ENCODE measurements around the gene SMURF2. TPM values are rescaled to one million over a fixed set of nuclear protein-coding genes. Genes with fewer than 3 reads are reported as not detected.
"Not testable (repeated sequence)": the region's sequence is repeated elsewhere in the genome, so short reads cannot be mapped to it uniquely, and the experiment has no call there.

SMURF2 gene
- total and polyA plus RNA-seq, 2 donors (not counting 1 experiment from before 2014, with no cell fraction given): 96.3 to 108 TPM

DNA sequence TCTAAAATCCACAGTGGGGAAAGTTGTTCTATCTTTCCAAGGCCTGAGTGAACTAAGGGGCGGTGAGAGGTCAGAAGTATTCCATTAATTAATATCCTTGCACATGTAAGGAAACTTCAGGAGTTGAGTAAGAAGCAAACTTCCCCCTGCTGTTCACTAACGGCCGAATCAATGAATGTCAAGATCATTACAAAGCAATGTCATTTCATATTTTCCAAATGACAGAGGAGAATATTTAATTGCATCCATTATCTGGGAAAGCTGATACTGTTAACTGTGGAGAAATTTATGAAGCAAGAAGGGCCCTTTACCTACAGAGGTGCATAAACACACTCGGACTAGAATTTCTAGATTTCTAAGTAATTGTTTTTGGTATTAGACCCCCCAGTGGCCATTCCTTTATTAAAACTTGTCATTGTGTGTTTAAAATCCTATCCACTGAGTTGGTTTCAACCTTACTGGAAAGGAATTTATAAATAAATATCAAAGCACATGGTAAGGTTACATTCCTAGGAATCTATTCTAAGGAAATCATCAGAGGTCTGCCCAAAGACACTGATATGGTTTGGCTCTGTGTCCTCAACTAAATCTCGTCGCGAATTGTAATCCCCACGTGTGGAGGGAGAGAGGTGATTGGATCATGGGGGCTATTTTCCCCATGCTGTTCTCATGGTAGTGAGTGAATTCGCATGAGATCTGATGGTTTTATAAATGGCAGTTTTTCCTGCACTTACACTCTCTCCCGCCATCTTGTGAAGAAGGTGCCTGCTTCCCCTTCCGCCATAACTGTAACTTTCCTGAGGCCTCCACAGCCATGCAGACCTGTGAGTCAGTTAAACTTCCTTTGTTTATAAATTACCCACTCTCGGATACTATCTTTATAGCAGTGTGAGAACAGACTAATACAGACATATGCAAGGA, 20.4 kb upstream of the SMURF2 start:
- peak; percentile 55 to 94 for DNase-seq (ENCODE audit: low read depth in 2 of 2)
- Histone ChIP-seq H3K36me3 (ENCODE audit: control insufficient read depth, insufficient read depth, low read length) (no peaks in the 10 kb centered on the region), H3K27me3 (ENCODE audit: control insufficient read depth, insufficient read depth, low read length) (no peaks in the 10 kb centered on the region), H3K27ac (ENCODE audit: insufficient read depth, low read length) (peak overlapping the region; percentile 88), H3K9ac (ENCODE audit: insufficient read depth, low read length) (no peak overlapping the region), H3K4me2 (ENCODE audit: extremely low read depth, insufficient read depth, low read length) (peak overlapping the region; percentile 54), H4K20me1 (ENCODE audit: control insufficient read depth, extremely low read depth, insufficient read depth, low read length) (no peaks in the 10 kb centered on the region), H3K4me1 (ENCODE audit: control insufficient read depth, extremely low read depth, insufficient read depth, low read length) (peaks cover 37% of the 10 kb centered on the region), H2AFZ (ENCODE audit: low read length) (peak overlapping the region; percentile 22), H3K4me3 (replicated peaks in 1 of 4; ENCODE audit: control extremely low read depth in 1 of 4, insufficient read depth in 1 of 4, low read depth in 3 of 4, low read length in 4 of 4) (no peak overlapping the region), H3K79me2 (ENCODE audit: control insufficient read depth, insufficient read depth, low read length) (peaks cover 1% of the 10 kb centered on the region), H3K9me3 (ENCODE audit: control insufficient read depth, insufficient read depth, low read depth, low read length) (no peaks in the 10 kb centered on the region)
- TF ChIP-seq EZH2 (IDR thresholded peaks at IDR 0.05; ENCODE audit: low read length, missing control alignments): no peak
- TF ChIP-seq, protein P1, sequence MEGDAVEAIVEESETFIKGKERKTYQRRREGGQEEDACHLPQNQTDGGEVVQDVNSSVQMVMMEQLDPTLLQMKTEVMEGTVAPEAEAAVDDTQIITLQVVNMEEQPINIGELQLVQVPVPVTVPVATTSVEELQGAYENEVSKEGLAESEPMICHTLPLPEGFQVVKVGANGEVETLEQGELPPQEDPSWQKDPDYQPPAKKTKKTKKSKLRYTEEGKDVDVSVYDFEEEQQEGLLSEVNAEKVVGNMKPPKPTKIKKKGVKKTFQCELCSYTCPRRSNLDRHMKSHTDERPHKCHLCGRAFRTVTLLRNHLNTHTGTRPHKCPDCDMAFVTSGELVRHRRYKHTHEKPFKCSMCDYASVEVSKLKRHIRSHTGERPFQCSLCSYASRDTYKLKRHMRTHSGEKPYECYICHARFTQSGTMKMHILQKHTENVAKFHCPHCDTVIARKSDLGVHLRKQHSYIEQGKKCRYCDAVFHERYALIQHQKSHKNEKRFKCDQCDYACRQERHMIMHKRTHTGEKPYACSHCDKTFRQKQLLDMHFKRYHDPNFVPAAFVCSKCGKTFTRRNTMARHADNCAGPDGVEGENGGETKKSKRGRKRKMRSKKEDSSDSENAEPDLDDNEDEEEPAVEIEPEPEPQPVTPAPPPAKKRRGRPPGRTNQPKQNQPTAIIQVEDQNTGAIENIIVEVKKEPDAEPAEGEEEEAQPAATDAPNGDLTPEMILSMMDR (conservative IDR thresholded peaks at IDR 0.05 in 1 of 2, IDR thresholded peaks at IDR 0.05 in 1 of 2; ENCODE audit: low read depth in 1 of 2, low read length in 2 of 2): no peak

DNA sequence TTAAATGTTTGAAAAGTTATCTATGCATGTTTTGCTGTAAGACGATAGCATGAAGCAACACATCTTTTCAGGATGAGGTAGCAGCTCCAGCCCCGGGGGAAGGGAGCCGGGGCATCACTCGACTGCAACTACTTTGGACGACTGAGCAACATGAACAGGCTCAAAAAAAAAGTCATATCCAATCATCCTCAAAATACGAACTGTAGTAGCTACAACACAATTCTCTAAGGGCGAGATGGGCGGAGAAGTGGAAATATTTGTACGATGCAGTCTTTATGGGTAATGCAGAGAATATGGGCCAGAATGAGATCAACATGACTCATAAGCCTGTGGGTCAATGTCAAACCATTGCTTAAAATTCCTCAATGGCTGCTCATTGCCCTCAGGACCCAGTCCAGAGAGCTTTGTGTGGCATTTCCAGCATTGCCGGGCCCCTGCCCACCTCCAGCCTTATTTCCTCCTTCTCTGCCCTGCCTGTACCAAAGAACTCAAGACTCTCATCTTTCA, 17.7 kb upstream of the SMURF2 start:
- DNase-seq (ENCODE audit: low read depth in 2 of 2): peak; percentile 93 to 99
- Histone ChIP-seq H2AFZ (ENCODE audit: low read length) (no peak overlapping the region), H3K4me1 (ENCODE audit: control insufficient read depth, extremely low read depth, insufficient read depth, low read length) (peaks cover 37% of the 10 kb centered on the region)

DNA sequence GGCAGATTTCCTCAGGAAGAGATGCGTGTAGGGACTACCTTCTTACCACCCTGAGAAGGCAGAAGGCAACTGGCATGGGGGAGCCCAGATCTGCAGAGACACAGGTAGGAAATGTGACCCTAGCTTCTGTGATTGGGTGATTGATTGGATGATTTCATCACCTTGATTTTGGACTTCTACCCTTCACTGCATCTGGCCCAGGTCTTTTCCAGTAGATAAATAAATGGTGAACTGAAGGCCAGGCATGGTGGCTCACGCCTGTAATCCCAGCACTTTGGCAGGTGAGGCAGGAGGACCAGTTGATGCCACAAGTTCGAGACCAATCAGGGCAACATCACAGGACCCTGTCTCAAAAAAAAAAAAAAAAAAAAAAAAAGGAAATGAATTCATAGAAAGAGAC, 14.7 kb upstream of the SMURF2 start:
- no peak for DNase-seq (ENCODE audit: low read depth in 2 of 2)
- Histone ChIP-seq H3K9ac (ENCODE audit: insufficient read depth, low read length) (no peak overlapping the region), H3K9me3 (ENCODE audit: control insufficient read depth, insufficient read depth, low read depth, low read length) (no peaks in the 10 kb centered on the region), H3K4me1 (ENCODE audit: control insufficient read depth, extremely low read depth, insufficient read depth, low read length) (peaks cover 19% of the 10 kb centered on the region), H3K27me3 (ENCODE audit: control insufficient read depth, insufficient read depth, low read length) (no peaks in the 10 kb centered on the region), H4K20me1 (ENCODE audit: control insufficient read depth, extremely low read depth, insufficient read depth, low read length) (no peaks in the 10 kb centered on the region), H3K36me3 (ENCODE audit: control insufficient read depth, insufficient read depth, low read length) (no peaks in the 10 kb centered on the region), H3K4me2 (ENCODE audit: extremely low read depth, insufficient read depth, low read length) (no peak overlapping the region), H3K27ac (ENCODE audit: insufficient read depth, low read length) (peak overlapping the region; percentile 7), H3K79me2 (ENCODE audit: control insufficient read depth, insufficient read depth, low read length) (peaks cover 1% of the 10 kb centered on the region), H3K4me3 (replicated peaks in 1 of 4; ENCODE audit: control extremely low read depth in 1 of 4, insufficient read depth in 1 of 4, low read depth in 3 of 4, low read length in 4 of 4) (no peak overlapping the region), H2AFZ (ENCODE audit: low read length) (no peak overlapping the region)
- no peak for TF ChIP-seq EZH2 (IDR thresholded peaks at IDR 0.05; ENCODE audit: low read length, missing control alignments)
- TF ChIP-seq, protein P1 (conservative IDR thresholded peaks at IDR 0.05 in 1 of 2, IDR thresholded peaks at IDR 0.05 in 1 of 2; ENCODE audit: low read depth in 1 of 2, low read length in 2 of 2): no peak

More for the DNA sequence above, 17.7 kb upstream of the SMURF2 start:
- Histone ChIP-seq H3K27me3 (ENCODE audit: control insufficient read depth, insufficient read depth, low read length) (no peaks in the 10 kb centered on the region), H3K79me2 (ENCODE audit: control insufficient read depth, insufficient read depth, low read length) (peaks cover 1% of the 10 kb centered on the region), H3K36me3 (ENCODE audit: control insufficient read depth, insufficient read depth, low read length) (no peaks in the 10 kb centered on the region), H3K4me2 (ENCODE audit: extremely low read depth, insufficient read depth, low read length) (peak overlapping the region; percentile 94), H3K27ac (ENCODE audit: insufficient read depth, low read length) (peak overlapping the region; percentile 98), H4K20me1 (ENCODE audit: control insufficient read depth, extremely low read depth, insufficient read depth, low read length) (no peaks in the 10 kb centered on the region), H3K9me3 (ENCODE audit: control insufficient read depth, insufficient read depth, low read depth, low read length) (no peaks in the 10 kb centered on the region), H3K9ac (ENCODE audit: insufficient read depth, low read length) (peak overlapping the region; percentile 58), H3K4me3 (replicated peaks in 1 of 4; ENCODE audit: control extremely low read depth in 1 of 4, insufficient read depth in 1 of 4, low read depth in 3 of 4, low read length in 4 of 4) (peak overlapping the region; percentile 34 to 42 (median 37))
- TF ChIP-seq, protein P1 (conservative IDR thresholded peaks at IDR 0.05 in 1 of 2, IDR thresholded peaks at IDR 0.05 in 1 of 2; ENCODE audit: low read depth in 1 of 2, low read length in 2 of 2): no peak
- no peak for TF ChIP-seq EZH2 (IDR thresholded peaks at IDR 0.05; ENCODE audit: low read length, missing control alignments)

DNA sequence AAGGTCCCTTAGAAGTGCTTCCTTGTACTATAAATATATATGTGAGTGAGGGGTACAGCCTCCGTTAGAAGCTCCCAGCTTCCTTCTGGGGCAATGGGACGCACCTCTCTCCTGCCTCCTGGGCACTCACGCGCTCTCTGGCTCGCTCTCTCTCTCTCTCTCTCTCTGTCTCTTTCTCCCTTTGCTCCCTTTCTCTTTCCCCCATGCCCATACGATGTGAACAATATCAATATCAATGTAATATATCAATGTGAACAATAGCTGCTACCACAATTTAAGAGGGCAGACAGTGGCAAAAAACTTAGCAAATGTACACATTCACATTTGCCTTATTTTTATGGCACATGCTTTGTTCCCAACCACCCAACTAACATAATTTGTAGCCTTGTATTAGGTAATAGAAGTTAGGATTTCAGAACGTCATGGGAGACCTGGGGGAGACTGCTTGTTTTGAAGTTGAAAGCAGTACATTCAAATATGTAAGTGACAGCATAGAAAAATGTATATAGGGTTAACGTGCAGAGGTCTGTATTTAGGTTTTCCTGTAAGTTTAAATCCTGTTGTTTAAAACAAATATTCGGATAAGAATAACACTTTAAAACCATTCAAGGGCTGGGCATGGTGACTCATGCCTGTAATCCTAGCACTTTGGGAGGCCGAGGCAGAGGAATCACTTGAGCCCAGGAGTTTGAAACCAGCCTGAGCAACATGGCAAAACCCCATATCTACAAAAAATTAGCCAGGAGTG, 8.9 kb upstream of the SMURF2 start:
- not testable (repeated sequence) for H3K27me3 ChIP-seq (ENCODE audit: control insufficient read depth, insufficient read depth, low read length); H4K20me1 ChIP-seq (ENCODE audit: control insufficient read depth, extremely low read depth, insufficient read depth, low read length); H2AFZ ChIP-seq (ENCODE audit: low read length); H3K9ac ChIP-seq (ENCODE audit: insufficient read depth, low read length); H3K4me3 ChIP-seq (replicated peaks in 1 of 4; ENCODE audit: control extremely low read depth in 1 of 4, insufficient read depth in 1 of 4, low read depth in 3 of 4, low read length in 4 of 4); H3K4me1 ChIP-seq (ENCODE audit: control insufficient read depth, extremely low read depth, insufficient read depth, low read length); DNase-seq (ENCODE audit: low read depth in 2 of 2); H3K79me2 ChIP-seq (ENCODE audit: control insufficient read depth, insufficient read depth, low read length); H3K4me2 ChIP-seq (ENCODE audit: extremely low read depth, insufficient read depth, low read length); H3K36me3 ChIP-seq (ENCODE audit: control insufficient read depth, insufficient read depth, low read length); H3K9me3 ChIP-seq (ENCODE audit: control insufficient read depth, insufficient read depth, low read depth, low read length)
- peak overlapping the region; percentile 26 for H3K27ac ChIP-seq (ENCODE audit: insufficient read depth, low read length)
